ENCODE data around the gene DENND1A.

The DENND1A gene

GRCh38 chr9:123894822-123895221, 35.1 kb downstream of the DENND1A start:
- Histone ChIP-seq H3K4me3 (ENCODE audit: low read length, poor library complexity, severe bottlenecking) (no peak overlapping the region), H3K9ac (ENCODE audit: low read depth, low read length, poor library complexity, severe bottlenecking) (no peak overlapping the region), H3K79me2 (ENCODE audit: insufficient read depth, low read length) (no peaks in the 10 kb centered on the region), H4K20me1 (ENCODE audit: insufficient read depth, low read length, poor library complexity, severe bottlenecking) (no peaks in the 10 kb centered on the region), H3K4me1 (ENCODE audit: insufficient read depth, low read length, poor library complexity, severe bottlenecking) (no peaks in the 10 kb centered on the region), H3K36me3 (ENCODE audit: insufficient read depth, low read length) (no peaks in the 10 kb centered on the region), H3K27me3 (ENCODE audit: insufficient read depth, low read length, poor library complexity, severe bottlenecking) (no peaks in the 10 kb centered on the region), H3F3A (ENCODE audit: low read depth) (no peaks in the 10 kb centered on the region), H3K4me2 (ENCODE audit: low read depth, low read length, poor library complexity, severe bottlenecking) (no peak overlapping the region), H3K9me2 (replicated peaks; ENCODE audit: low read depth, low read length) (no peaks in the 10 kb centered on the region), H2AFZ (ENCODE audit: low read length) (no peak overlapping the region), H3K9me3 (ENCODE audit: insufficient read depth, low read depth, low read length) (no peaks in the 10 kb centered on the region)
- no peak for TF ChIP-seq EZH2phosphoT487 (IDR thresholded peaks at IDR 0.05; ENCODE audit: borderline replicate concordance)
- TF ChIP-seq, protein P1, sequence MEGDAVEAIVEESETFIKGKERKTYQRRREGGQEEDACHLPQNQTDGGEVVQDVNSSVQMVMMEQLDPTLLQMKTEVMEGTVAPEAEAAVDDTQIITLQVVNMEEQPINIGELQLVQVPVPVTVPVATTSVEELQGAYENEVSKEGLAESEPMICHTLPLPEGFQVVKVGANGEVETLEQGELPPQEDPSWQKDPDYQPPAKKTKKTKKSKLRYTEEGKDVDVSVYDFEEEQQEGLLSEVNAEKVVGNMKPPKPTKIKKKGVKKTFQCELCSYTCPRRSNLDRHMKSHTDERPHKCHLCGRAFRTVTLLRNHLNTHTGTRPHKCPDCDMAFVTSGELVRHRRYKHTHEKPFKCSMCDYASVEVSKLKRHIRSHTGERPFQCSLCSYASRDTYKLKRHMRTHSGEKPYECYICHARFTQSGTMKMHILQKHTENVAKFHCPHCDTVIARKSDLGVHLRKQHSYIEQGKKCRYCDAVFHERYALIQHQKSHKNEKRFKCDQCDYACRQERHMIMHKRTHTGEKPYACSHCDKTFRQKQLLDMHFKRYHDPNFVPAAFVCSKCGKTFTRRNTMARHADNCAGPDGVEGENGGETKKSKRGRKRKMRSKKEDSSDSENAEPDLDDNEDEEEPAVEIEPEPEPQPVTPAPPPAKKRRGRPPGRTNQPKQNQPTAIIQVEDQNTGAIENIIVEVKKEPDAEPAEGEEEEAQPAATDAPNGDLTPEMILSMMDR (conservative IDR thresholded peaks at IDR 0.05; ENCODE audit: low read length) = no peak

DNA sequence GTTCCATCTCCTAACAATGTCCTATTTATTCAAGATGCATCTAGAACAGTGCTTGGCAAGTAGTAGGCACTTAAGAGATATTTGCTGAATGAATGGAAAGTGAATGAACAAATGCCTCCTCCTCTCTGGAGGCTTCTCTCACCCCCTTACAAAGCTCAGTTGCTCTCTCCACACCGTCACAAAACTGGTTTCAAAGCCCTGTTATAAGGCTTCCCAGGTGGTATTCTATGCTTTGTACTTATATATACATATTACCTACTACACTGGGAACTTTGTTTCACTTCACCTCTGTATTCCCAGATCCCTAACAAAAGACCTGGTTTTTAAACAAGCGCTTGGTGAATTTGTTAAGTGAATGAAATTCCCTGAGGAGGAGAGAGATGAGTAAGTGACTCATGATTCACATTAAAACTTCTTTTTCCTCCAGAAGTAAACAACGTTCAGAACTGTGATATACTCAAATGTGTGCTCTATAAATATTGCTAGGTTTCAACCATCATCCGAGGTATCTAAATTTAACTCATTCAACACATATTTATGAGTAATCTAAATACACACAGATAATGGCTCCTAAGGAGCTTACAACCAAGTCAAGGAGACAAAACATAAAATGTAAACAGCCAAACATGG, 36.0 kb downstream of the DENND1A start:
- Histone ChIP-seq H3K36me3 (ENCODE audit: insufficient read depth, low read length) (no peaks in the 10 kb centered on the region), H3K9ac (ENCODE audit: low read depth, low read length, poor library complexity, severe bottlenecking) (no peak overlapping the region), H3K9me3 (ENCODE audit: insufficient read depth, low read depth, low read length) (no peaks in the 10 kb centered on the region), H3K4me3 (ENCODE audit: low read length, poor library complexity, severe bottlenecking) (no peak overlapping the region), H3K27me3 (ENCODE audit: insufficient read depth, low read length, poor library complexity, severe bottlenecking) (no peaks in the 10 kb centered on the region), H3K4me1 (ENCODE audit: insufficient read depth, low read length, poor library complexity, severe bottlenecking) (no peaks in the 10 kb centered on the region), H4K20me1 (ENCODE audit: insufficient read depth, low read length, poor library complexity, severe bottlenecking) (no peaks in the 10 kb centered on the region), H3K4me2 (ENCODE audit: low read depth, low read length, poor library complexity, severe bottlenecking) (no peak overlapping the region), H2AFZ (ENCODE audit: low read length) (no peak overlapping the region), H3K9me2 (replicated peaks; ENCODE audit: low read depth, low read length) (no peaks in the 10 kb centered on the region), H3K79me2 (ENCODE audit: insufficient read depth, low read length) (no peaks in the 10 kb centered on the region), H3F3A (ENCODE audit: low read depth) (no peaks in the 10 kb centered on the region)
- TF ChIP-seq, protein P1 (conservative IDR thresholded peaks at IDR 0.05; ENCODE audit: low read length) = no peak

DNA sequence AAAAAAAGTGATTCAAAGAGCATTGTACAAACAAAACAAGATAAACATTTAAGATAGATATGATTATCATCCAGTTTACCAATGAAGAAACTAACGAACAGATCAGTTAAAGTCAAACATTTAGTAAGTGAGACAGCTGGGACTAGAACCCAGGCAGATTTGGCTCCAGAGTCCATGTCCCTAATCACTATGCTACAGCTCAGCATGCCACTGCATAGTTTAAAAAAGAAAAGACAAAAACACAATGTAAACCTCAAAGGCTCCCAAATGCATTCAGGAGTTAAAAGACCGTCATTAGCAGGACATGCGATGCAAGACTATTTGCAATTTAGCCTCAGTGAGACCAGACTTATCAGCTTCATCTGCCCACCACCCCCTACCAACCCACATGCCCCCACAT, 36.8 kb downstream of the DENND1A start:
- TF ChIP-seq, protein P1 (conservative IDR thresholded peaks at IDR 0.05; ENCODE audit: low read length) = no peak
- no peak for TF ChIP-seq EZH2phosphoT487 (IDR thresholded peaks at IDR 0.05; ENCODE audit: borderline replicate concordance)
- H3K9me3 ChIP-seq (ENCODE audit: insufficient read depth, low read depth, low read length) = no peaks in the 10 kb centered on the region
- no peak overlapping the region for H3K9ac ChIP-seq (ENCODE audit: low read depth, low read length, poor library complexity, severe bottlenecking)
- no peaks in the 10 kb centered on the region for H3K27me3 ChIP-seq (ENCODE audit: insufficient read depth, low read length, poor library complexity, severe bottlenecking)
- H3K36me3 ChIP-seq (ENCODE audit: insufficient read depth, low read length) = no peaks in the 10 kb centered on the region
- H3K79me2 ChIP-seq (ENCODE audit: insufficient read depth, low read length) = no peaks in the 10 kb centered on the region
- H3K4me3 ChIP-seq (ENCODE audit: low read length, poor library complexity, severe bottlenecking) = no peak overlapping the region
- no peak overlapping the region for H2AFZ ChIP-seq (ENCODE audit: low read length)
- no peak overlapping the region for H3K4me2 ChIP-seq (ENCODE audit: low read depth, low read length, poor library complexity, severe bottlenecking)
- no peaks in the 10 kb centered on the region for H3F3A ChIP-seq (ENCODE audit: low read depth)
- H4K20me1 ChIP-seq (ENCODE audit: insufficient read depth, low read length, poor library complexity, severe bottlenecking) = no peaks in the 10 kb centered on the region
- no peaks in the 10 kb centered on the region for H3K9me2 ChIP-seq (replicated peaks; ENCODE audit: low read depth, low read length)
- no peaks in the 10 kb centered on the region for H3K4me1 ChIP-seq (ENCODE audit: insufficient read depth, low read length, poor library complexity, severe bottlenecking)
